Activated CD8-positive, alpha-beta memory T cell treated with anti-CD3 and anti-CD28 coated beads, Interleukin-2, amount 50 U/mL, for 4 hours (primary cell): ENCODE results near the gene RPS6KA2.
"Not testable (repeated sequence)": the region's sequence is repeated elsewhere in the genome, so short reads cannot be mapped to it uniquely, and the experiment has no call there.

ENCODE experiments used
- DNase-seq: peaks from one replicate; pipeline ENCODE4 v3.0.0-alpha.2; 2020

RPS6KA2 gene

DNA sequence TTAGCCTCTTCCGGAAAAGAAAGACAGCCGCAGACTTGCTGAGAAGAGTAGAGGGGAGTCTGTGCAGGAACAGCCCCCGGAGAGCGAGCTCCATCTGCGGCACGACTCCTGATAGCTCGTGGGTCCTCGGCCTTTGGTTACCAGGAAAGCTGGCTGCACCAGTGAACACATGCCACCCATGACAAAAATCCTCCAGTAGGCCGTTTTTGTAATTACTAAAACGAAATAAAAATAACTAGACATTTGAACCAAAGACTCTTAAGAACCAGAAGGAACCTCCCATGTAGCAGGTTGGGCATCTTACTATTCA, 82.8 kb downstream of the RPS6KA2 start:
- DNase-seq = no peak

DNA sequence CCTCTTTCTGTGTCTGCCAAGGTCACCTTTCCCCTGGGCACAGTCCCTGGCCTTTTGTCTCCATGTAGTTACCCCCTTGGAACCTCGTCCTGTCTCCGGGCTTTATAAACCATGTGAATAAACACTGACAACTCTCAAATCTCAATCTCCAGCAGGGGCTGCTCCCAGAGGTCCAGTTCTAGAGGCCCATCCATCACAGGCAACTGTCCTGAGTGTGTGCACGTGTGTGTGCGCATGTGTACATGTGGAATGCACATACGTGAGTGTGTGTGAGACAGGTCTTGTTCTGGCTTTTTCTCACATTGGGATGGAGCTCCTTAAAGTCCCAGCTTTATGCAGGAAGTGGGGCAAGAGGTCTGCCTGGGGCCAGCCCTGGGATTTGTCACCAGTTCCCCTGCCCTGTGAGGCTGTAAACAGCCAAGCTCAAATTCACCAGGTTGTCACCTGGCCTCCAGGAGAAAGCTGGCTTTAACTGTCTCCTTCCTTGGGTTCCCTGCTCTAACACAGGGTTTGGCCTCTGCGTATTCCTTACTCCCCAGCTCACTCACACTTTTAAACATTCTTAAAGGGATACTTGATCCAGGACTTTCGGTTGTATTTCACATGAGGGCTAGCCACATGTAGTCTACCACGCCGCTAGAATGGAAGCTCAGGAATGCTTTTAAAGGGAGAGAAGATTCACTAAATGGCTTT, 83.3 kb downstream of the RPS6KA2 start:
- DNase-seq = no peak

DNA sequence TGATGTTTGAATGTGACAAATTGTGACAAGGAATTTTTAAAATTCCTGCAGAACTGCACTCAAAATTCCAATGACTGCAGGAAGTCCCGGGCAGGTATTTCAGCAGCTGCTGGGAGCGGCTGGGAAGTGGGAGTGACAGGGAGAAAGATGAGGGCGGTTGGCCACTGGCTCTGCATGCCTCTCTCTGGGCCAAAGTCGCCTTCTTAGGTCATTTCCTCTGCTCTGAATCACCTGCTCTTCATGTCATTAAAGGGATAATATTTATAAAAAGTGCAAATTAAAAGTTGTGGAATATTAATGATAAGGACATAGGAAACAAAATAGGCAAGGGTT, 84.5 kb downstream of the RPS6KA2 start:
- no peak for DNase-seq

- DNase-seq = no peak
Measured at GRCh38 chr6:166541876-166542579, 85.0 kb downstream of the RPS6KA2 start.

DNA sequence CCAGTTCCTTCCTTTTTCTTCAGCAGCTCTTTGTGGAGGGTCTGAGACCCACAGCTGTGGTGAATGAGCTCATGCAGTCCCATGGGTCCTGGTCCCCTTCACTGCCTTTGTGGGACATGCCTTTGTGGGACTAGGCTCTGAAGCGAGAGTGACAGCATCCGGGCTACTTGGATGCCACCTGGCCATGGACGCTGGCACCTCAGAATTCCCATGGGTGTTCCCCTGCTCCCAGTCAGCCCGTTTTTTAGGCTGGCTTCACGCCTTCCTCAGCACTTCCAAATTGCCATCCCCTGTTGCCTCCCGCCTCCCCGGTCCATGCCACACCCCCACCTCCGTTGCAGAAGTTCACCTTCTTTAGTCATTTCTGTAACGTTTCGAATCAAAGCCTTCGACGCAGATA, 85.7 kb downstream of the RPS6KA2 start:
- no peak for DNase-seq

- DNase-seq = peak; percentile 59
Measured at GRCh38 chr6:166540631-166541331, 86.3 kb downstream of the RPS6KA2 start.

GRCh38 chr6:166539543-166539942, 87.5 kb downstream of the RPS6KA2 start:
- no peak for DNase-seq

GRCh38 chr6:166539011-166539385, 88.1 kb downstream of the RPS6KA2 start:
- not testable (repeated sequence) for DNase-seq

GRCh38 chr6:166538297-166539010, 88.6 kb downstream of the RPS6KA2 start:
- no peak for DNase-seq

DNA sequence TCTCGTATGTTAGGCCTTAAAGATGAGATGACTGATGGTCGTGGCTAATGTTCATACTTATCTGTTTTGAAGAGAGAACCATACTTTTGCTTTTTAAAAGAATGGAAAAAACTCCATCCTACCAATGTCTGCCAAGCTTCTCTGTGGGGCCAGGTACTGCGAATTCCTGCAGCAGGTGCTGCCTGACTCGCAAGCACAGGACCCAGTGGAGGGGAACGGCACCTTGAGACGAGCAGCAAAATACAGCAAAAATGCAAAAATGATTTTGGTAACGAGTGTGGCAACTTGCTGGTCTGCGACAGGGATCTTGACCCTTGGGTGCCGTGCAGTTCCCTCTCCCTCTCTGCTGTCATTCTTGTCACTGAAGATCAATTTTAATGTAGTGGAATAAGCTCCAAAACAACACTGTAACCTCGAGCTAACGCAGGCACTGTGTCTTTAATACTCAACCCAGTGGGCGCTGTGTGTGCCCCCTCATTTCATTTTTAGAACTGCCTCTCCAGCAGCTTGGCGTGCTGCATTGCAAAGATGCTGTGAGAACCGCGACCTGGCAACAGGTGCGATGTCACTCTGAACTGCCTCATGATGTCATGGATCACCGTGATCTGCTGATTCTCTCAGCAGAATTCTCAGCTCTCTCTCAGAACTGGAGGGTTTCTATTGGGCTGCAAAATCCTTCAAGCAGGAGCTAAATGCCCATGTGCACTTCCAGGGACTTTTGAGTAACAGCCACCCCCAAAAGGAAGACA, 92.2 kb downstream of the RPS6KA2 start:
- DNase-seq = no peak

- no peak for DNase-seq
Measured at GRCh38 chr6:166533205-166533824, 93.7 kb downstream of the RPS6KA2 start.

DNA sequence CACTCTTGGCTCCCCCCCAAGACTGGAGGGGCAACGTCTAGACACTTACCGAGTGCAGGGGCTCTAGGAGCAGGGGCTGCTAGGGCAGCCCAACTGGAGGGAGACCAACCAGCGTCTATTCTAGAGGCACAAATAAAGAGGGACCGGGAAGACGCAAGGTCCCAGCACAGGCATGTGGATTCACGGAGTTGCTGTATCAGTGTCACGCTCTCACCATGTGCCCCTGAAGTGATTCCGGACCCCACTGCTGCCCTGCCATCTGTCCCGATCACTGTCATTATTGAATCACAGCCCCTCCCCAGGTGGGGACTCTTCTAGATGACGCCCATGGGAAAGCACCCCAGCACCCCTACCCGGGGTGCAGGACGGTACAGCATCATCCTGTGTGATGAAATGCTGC, 94.7 kb downstream of the RPS6KA2 start:
- DNase-seq = no peak

DNA sequence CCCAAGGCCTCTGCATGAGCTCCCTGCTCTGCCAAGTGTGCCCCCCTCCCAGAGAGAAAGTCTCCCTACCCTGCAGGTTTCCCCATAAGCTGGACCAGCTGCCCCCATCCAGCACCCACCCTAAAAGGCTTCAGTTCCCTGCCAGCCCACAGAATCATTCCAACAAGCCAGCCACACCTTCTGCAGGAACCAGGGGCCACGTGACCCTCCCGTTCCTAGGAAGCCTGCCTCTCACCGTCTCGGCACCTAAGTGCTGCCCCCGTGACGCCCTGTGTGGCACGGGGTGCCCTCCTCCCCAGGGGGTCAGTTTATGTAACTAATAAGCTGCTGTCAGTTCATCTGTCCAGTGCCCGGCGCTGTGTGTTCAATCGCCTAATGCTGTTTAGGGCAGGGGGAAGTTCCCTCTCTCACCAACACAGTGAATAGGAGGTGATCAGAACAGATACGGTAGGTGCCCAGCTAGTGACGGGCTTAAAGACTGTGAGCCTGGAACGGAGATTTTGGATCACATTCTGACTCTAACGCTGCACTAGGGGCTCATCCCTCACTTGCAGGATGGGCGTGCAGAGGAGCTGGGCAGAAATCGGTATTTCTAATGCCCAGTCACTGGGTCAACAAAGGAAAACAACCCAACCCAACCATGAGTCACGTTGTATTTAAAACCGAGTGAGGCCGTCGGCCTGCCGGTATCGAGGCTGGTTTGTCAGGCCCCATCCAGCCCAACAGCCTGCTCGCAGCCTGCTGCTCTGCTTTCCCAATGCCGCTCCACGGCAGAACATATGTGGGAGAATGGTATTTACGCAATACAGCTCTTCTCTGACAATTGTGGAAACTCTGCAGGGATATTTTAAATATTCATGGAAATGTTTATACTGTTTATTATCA, 96.6 kb downstream of the RPS6KA2 start:
- DNase-seq = no peak

DNA sequence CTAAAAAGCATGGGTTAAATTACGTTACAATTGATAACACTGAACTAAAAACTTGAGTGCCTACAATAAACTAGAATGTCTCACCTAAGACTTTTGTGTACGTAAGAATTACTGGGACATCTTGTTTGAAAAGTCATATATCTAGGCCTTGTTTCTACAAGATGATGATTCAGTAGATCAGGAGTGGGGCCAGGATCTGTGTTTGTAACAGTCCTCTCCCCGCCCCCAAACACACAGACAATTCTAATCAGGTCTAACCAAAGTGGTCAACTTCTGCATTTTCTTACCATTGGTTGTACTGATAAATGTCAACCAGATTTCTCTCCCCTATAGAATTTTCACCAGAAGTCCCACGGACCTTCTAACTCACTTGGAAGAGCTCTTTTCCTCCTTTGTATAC, 97.5 kb downstream of the RPS6KA2 start:
- DNase-seq = no peak

GRCh38 chr6:166529058-166529457, 98.0 kb downstream of the RPS6KA2 start:
- not testable (repeated sequence) for DNase-seq

DNA sequence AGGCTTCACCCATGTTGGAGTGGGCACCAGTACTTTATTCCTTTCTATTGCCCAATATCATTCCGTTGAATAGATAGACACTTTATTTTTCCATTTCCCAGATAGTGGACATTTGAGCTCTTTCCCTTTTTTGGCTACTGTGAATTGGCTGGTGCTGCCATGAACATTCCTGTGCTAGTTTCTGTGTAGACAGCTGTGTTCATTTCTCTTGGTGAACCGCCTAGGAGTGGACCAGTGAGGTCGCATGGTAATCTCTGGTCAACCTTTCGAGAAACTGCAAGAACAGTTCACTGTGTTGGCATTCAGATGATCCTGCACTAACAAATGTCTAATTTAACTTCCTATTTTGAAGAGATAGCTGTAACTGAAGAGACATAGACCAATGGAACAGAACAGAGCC, 99.2 kb downstream of the RPS6KA2 start:
- DNase-seq = no peak

DNA sequence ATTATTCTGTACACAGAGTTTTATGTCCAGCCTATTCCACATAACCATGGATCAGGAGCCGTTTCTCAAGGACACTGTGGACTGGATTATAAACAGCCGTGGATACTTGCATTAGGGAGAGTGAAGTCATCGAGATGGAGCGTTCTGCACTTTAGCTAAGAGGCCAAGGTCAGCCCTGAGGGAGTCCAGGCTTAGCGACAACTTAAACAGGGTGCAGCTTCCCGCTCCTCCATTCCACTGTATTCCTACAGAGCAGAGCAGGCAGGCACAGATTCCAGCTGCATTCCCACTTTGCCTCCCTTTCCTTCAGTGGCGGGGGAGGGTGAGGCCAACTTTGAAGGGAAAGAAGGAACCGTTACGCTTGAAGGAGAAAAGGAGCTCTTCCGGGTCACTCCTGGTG, 100.1 kb downstream of the RPS6KA2 start:
- DNase-seq = no peak

DNA sequence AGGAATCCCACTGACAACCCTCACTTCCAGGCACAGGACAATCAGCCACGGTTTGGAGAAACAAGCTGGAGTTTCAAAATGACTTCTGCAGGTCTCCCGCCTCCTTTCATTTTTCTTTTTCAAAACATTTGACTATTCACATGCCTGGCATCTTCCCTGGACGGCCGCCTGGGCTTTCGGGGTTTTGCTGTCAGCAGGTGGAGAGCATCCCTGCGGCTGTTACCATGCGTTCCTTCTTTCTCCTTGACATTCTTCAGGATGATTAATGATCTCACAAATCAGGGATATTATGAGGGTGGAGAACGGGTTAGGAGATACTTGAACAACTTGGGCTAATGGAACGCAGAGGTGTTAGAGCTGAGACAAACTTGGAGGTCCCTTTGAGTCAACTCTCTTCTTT, 101.5 kb downstream of the RPS6KA2 start:
- no peak for DNase-seq

- no peak for DNase-seq
Measured at GRCh38 chr6:166523782-166524559, 103.1 kb downstream of the RPS6KA2 start.
